Amniotic stem cell (primary cell): ENCODE measurements around the gene ITPKB.

Source experiments
- DNase-seq: peaks from one replicate; lab custom pipeline; 2025; lab: John Stamatoyannopoulos, UW

The ITPKB gene

DNA sequence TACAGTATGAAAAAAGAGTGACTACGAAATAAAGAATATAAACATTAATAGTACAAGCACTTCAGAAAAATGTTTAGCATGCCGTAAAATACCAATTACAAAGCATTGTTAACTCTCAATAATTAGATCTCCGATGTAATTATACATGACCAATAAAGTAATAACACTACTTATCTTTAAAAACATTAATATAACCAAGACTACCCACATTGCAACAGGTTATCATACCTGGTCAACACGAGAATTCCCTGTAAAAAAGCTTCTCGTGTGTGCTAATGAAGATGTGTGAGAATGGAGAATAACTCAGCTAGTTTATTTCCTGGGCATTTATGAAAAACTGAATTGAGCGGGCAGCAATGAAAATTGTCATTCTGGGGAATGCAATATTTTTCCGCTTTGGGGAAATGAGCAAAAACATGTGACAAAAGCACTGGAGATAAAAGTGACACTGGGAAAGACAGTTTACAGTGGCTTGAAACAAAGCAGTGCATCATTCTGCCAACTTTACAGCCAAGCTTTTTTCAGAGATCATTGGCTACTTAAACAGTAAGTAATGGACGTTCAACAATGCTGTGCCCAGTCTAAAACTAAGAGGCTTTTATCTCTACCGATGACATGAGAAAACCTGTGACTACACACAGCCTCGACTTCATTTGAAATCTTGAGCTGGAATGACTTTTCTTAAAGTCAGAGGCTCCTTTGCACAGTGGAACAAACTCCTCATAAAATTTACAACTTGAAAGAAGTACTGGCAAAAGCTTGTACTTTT, 34.7 kb downstream of the ITPKB start:
- no peak for DNase-seq

DNA sequence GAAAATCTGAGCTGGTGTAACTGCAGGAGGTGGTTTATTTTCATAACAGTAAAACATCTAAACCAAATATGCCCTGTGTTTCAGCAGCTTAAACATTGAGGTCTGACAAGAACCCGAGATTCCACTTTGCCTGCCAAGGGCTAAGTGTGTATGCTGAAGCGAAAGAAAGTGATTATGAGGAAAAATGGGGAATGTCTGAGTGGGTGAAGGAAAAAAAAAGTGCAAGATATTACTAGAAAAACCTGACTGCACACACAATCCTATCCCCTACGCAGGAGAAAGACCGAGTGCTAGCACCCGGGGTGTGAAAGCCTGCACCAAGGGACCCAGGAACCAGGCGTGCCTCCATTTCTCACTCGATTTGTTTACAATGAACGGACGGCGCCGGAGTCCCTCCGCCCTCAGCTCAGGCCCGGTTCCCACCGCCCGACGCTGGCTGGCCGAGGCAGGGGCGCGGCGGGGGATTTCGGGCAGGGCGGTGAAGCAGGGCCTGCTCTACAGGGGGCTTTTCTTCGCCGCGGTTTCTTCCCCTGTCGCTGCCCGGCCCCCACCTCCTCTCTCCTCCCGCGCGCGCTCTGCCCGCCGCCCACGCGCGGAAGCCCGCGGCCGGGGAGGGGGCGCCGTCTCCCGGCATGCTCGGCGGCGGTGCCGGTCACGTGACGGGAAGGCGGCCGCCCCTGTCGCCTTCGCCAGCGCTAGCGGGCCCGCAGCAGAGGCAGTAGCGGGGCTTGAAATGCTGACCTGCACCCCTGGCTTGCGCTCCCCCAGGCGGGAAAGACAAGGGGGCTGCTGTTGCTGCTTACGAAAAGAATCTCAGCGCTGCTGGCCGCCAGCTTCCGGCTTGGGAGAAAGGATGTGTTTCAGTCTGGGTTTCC, 35.9 kb downstream of the ITPKB start:
- DNase-seq, result no peak

DNA sequence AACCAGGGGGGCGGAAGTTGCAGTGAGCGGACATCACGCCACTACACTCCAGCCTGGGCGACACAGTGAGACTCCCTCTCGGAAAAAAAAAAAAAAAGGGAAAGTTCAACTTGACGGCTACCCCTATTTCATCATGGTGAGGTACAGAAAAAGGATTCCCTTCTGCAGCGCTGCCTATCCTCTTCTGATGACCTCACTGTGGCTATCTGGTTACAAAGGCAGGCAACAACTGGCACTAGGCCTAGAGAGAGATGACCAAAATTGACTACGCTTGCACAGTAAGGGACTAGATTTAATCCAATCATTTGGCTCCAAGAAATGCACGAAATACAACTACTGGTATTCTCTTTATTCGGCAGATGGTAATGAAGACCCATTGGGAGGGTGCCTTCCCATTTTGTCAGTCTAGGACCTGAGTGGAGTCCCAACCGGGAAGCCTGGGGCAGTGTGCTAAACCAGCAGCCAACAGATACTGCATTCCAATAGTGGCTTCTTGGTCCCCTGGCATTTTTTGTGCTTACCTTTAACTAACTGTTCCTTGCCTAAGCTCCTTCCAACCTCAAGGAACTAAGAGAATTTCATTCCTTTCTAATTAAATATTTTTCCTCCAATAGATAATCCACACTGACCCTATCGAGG, 36.6 kb downstream of the ITPKB start:
- DNase-seq, result no peak

GRCh38 chr1:226700861-226701260, 38.2 kb downstream of the ITPKB start:
- no peak for DNase-seq

- DNase-seq, result no peak
These were observed 39.9 kb downstream of the ITPKB start for GRCh38 chr1:226699166-226699565.

GRCh38 chr1:226698659-226699058, 40.4 kb downstream of the ITPKB start:
- DNase-seq, result no peak

- no peak for DNase-seq
These were observed 41.0 kb downstream of the ITPKB start for GRCh38 chr1:226697929-226698544.

- peak; percentile 13 for DNase-seq
These were observed 41.7 kb downstream of the ITPKB start for GRCh38 chr1:226697151-226697928.

- DNase-seq, result no peak
These were observed 42.5 kb downstream of the ITPKB start for GRCh38 chr1:226696547-226696946.

GRCh38 chr1:226695335-226695900, 43.7 kb downstream of the ITPKB start:
- DNase-seq, result no peak

DNA sequence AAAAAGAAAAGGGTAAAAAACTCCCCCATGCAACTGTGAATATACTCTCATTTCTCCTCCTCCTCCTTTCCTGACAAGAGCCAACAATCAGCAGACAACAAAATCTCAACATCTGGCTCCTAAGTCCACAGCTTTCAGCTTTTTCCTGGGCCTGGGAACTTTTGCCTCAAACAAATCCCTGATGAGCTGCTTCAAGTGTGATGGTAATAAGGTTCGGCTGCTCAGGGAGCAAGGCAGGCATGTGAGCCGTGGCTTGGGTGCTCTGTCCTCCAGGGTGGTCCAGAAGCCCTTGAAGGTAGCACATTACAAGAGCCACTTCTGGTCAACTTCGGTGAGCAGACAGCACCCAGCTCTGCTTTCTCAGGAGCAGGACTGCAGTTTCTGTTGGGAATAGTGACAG, 46.3 kb downstream of the ITPKB start:
- DNase-seq, result no peak

GRCh38 chr1:226692051-226692792, 46.9 kb downstream of the ITPKB start:
- no peak for DNase-seq

GRCh38 chr1:226691247-226691646, 47.8 kb downstream of the ITPKB start:
- no peak for DNase-seq

DNA sequence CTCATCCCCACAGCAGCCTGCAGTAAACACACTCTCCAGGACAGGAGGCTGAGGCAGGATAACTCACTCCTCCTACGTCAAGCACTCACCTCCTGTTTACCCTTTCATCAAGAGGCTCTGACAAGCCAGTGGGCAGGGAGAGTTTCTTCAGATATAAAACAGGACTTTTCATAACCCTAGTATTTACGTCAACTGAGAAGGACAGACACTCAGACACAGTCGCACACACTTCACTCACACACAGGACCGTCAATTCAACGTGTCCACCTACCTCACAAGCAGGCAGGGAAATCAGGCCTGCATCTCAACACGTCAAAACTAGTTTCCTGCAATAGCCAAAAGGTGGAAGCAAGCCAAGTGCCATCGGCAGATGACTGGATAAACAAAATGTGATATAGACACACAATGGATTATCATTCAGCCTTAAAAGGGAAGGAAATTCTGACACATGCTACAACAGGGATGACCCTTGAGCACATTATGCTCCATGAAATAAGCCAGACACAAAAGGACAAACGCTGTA, 48.6 kb downstream of the ITPKB start:
- DNase-seq, result no peak

GRCh38 chr1:226688808-226689207, 50.3 kb downstream of the ITPKB start:
- no peak for DNase-seq

GRCh38 chr1:226688056-226688748, 50.9 kb downstream of the ITPKB start:
- no peak for DNase-seq

DNA sequence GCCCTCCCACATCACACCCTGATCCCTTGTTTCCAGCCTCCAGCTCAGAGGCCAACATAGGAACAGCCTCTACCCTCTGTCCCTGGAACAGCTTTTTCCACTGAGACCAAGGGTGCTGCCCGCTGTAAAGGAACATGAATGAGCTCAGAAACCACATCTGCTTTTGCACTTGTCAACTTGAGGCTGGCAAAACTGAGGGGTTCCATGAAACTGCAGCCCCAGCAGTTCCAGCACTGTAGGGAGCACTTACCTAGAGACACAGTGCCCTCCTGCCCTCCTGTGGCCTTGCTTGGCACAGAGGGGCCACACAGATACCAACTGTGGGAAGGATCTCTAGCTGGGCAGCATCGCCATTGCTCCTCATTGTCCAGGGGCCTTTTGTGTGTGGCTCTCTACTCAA, 51.7 kb downstream of the ITPKB start:
- no peak for DNase-seq

DNA sequence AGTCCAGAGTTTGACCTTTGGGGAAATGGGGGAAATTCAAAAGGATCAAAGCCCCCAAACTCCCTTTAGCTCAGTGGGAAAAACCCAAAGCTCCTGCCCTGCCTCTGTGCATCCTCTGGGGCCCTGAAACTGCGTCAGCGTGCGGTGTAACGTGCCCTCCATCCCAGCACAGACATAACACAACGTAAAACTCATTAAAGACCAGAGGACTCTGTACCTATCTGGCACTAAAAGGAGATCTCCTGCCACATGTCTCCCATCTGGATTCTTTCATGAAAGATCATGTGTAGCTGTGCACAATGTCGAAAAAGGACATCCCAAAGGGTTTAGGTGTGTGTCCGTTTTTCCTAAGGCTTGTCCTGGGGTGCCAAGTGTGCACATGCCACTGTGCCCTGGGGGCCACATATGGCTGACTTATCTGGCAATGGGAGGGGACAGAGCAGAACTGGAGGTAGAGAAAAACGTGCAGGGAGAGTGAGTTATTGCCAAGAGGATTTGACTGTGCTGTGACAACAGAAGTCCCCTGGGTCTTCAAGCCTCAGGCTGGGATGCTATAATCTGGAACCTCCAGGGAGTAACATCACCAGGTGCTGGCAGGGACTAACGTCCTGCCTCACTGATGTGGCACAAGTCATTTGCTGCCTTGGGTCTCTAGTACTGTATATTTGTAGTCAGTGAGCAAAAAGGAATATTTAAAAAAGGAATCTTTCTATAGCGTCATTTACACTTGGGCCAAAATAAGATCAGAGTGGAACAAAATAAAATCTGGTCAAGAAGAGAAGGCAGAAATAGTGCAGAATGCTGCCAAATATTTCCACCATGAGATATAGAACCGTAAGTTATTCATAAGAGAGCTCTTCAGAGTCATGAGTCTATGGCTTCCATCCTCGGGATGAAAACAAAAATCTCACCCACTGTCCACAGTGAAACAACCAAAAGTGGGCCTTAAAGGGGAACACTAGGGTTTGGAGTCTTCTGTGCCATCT, 52.3 kb downstream of the ITPKB start:
- DNase-seq, result no peak
